Astrocyte (in vitro differentiated cells and primary cell): ENCODE measurements around the gene RAB30. TPM values are rescaled to one million over a fixed set of nuclear protein-coding genes. Genes with fewer than 3 reads are reported as not detected.

ENCODE experiments used
- DNase-seq: peaks from one replicate; pipeline ENCODE4 v3.0.0-alpha.2; 2010; ENCODE audit warnings: low read depth
- FAIRE-seq: peaks from 2 replicates; lab custom pipeline; 2011; peaks lifted over from hg19 to GRCh38; lab: Jason Lieb, UNC
- H2AFZ ChIP-seq: 2 replicates; pipeline ENCODE4 v1.6.0; 2012; ENCODE audit warnings: low read depth, low read length, inconsistent platforms
- H3K27ac ChIP-seq: 2 replicates; pipeline ENCODE4 v1.5.1; 2011; ENCODE audit warnings: low read depth, low read length, inconsistent platforms
- H3K27me3 ChIP-seq: 2 replicates; pipeline ENCODE4 v1.6.0; 2011; ENCODE audit warnings: low read length, inconsistent platforms; ENCODE audit not compliant: insufficient read depth
- H3K36me3 ChIP-seq: 2 replicates; pipeline ENCODE4 v1.5.1; 2011; ENCODE audit warnings: low read length, inconsistent platforms; ENCODE audit not compliant: insufficient read depth
- H3K4me1 ChIP-seq: 2 replicates; pipeline ENCODE4 v1.5.1; 2011; ENCODE audit warnings: low read length, inconsistent platforms; ENCODE audit not compliant: insufficient read depth
- H3K4me2 ChIP-seq: 2 replicates; pipeline ENCODE4 v1.6.0; 2012; ENCODE audit warnings: low read length, inconsistent platforms
- H3K4me3 ChIP-seq: 2 replicates; pipeline ENCODE4 v1.5.1; 2011; ENCODE audit warnings: low read depth, mild to moderate bottlenecking, low read length, inconsistent platforms; ENCODE audit not compliant: insufficient read depth
- H3K79me2 ChIP-seq: 2 replicates; pipeline ENCODE4 v1.6.0; 2012; ENCODE audit warnings: mild to moderate bottlenecking, low read length, inconsistent platforms; ENCODE audit not compliant: insufficient read depth
- H3K9ac ChIP-seq: 2 replicates; pipeline ENCODE4 v1.6.0; 2012; ENCODE audit warnings: mild to moderate bottlenecking, low read length, inconsistent platforms
- H3K9me3 ChIP-seq: 2 replicates; pipeline ENCODE4 v1.5.1; 2012; ENCODE audit warnings: low read depth, mild to moderate bottlenecking, low read length, inconsistent platforms; ENCODE audit not compliant: insufficient read depth
- H4K20me1 ChIP-seq: 2 replicates; pipeline ENCODE4 v1.6.0; 2012; ENCODE audit warnings: low read length, inconsistent platforms; ENCODE audit not compliant: insufficient read depth
- H3K27ac Mint-ChIP-seq: one replicate; pipeline ENCODE4 v1.8.0; 2021; ENCODE audit warnings: mild to moderate bottlenecking, mixed read lengths; ENCODE audit not compliant: unreplicated experiment
- H3K27me3 Mint-ChIP-seq: one replicate; pipeline ENCODE4 v1.8.0; 2021; ENCODE audit warnings: low read depth, mixed read lengths; ENCODE audit not compliant: unreplicated experiment
- H3K36me3 Mint-ChIP-seq: one replicate; pipeline ENCODE4 v1.8.0; 2021; ENCODE audit warnings: low read depth, mixed read lengths; ENCODE audit not compliant: unreplicated experiment
- H3K4me1 Mint-ChIP-seq: one replicate; pipeline ENCODE4 v1.8.0; 2021; ENCODE audit warnings: low read depth, mixed read lengths; ENCODE audit not compliant: unreplicated experiment
- H3K4me3 Mint-ChIP-seq: one replicate; pipeline ENCODE4 v1.8.0; 2021; ENCODE audit warnings: mild to moderate bottlenecking, moderate library complexity, mixed read lengths; ENCODE audit not compliant: unreplicated experiment
- H3K9me3 Mint-ChIP-seq: one replicate; pipeline ENCODE4 v1.8.0; 2021; ENCODE audit warnings: mild to moderate bottlenecking, mixed read lengths; ENCODE audit not compliant: unreplicated experiment
- CTCF ChIP-seq: IDR thresholded peaks from 2 replicates; pipeline ENCODE4 v1.5.1; 2011; ENCODE audit warnings: low read depth, mild to moderate bottlenecking, inconsistent platforms, low read length, moderate library complexity; ENCODE audit not compliant: insufficient read depth
- EZH2 ChIP-seq: IDR thresholded peaks from 2 replicates; pipeline ENCODE4 v1.6.1; 2012; ENCODE audit warnings: mild to moderate bottlenecking, low read length, inconsistent platforms; ENCODE audit not compliant: insufficient read depth
- total RNA-seq: library from RNA; stranded (reverse); gene quantifications from 2 replicates; pipeline ENCODE4 v1.2.1, GENCODE V29; 2021

RAB30 gene
- total RNA-seq, 1 donor from 2014 or later: 40.0 TPM

- Histone ChIP-seq H3K27ac (no peak overlapping the region), H3K79me2 (peaks cover 12% of the 10 kb centered on the region), H3K9ac (no peak overlapping the region), H3K9me3 (no peaks in the 10 kb centered on the region), H3K4me2 (no peak overlapping the region), H2AFZ (no peak overlapping the region), H3K36me3 (no peaks in the 10 kb centered on the region), H3K27me3 (no peaks in the 10 kb centered on the region), H4K20me1 (peaks cover 18% of the 10 kb centered on the region), H3K4me3 (no peak overlapping the region), H3K4me1 (peaks cover 20% of the 10 kb centered on the region)
- Mint-ChIP-seq H3K36me3 (no peaks in the 10 kb centered on the region), H3K4me1 (peaks cover 40% of the 10 kb centered on the region), H3K27me3 (no peaks in the 10 kb centered on the region), H3K9me3 (no peaks in the 10 kb centered on the region), H3K27ac (no peak overlapping the region), H3K4me3 (no peak overlapping the region)
- FAIRE-seq (no peak), DNase-seq (no peak)
- TF ChIP-seq CTCF (no peak), EZH2 (no peak)
Observed at GRCh38 chr11:82994604-82995230, 77.0 kb downstream of the RAB30 start.

DNA sequence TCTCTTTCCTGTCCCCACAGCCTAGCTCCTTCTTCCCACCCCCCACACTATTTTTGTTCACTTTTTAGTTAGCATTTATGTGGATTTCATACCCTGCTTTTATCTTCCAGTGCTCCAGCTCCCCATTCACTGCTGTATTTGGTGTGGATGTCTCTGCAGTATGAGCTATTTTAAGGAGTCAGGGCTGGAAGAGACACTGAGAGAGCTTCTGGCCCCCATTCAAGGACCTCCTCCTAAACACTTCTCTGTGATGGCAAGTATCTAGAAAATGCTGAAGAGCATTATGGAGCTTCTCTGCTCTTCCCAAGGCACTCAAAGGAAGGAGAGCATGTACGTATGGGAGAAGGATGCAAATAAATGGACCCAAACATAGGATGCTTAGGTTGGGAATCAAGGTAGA is 79.5 kb downstream of the RAB30 start:
- Histone ChIP-seq H4K20me1 (peaks cover 7% of the 10 kb centered on the region), H3K9me3 (no peaks in the 10 kb centered on the region), H3K79me2 (no peaks in the 10 kb centered on the region), H2AFZ (no peak overlapping the region), H3K4me3 (no peak overlapping the region), H3K9ac (no peak overlapping the region), H3K4me2 (no peak overlapping the region), H3K4me1 (peaks cover 15% of the 10 kb centered on the region), H3K27me3 (no peaks in the 10 kb centered on the region), H3K36me3 (peaks cover 3% of the 10 kb centered on the region), H3K27ac (no peak overlapping the region)
- no peak overlapping the region for H3K4me3 Mint-ChIP-seq
- DNase-seq: no peak
- no peaks in the 10 kb centered on the region for H3K27me3 Mint-ChIP-seq
- H3K4me1 Mint-ChIP-seq: peaks cover 34% of the 10 kb centered on the region
- no peak for FAIRE-seq
- H3K27ac Mint-ChIP-seq: no peak overlapping the region
- TF ChIP-seq EZH2: no peak
- TF ChIP-seq CTCF: no peak
- H3K36me3 Mint-ChIP-seq: no peaks in the 10 kb centered on the region
- H3K9me3 Mint-ChIP-seq: no peaks in the 10 kb centered on the region

GRCh38 chr11:82989628-82990404 is 81.9 kb downstream of the RAB30 start:
- H3K4me3 ChIP-seq: no peak overlapping the region
- Mint-ChIP-seq H3K36me3 (no peaks in the 10 kb centered on the region), H3K27me3 (no peaks in the 10 kb centered on the region), H3K27ac (no peak overlapping the region), H3K9me3 (no peaks in the 10 kb centered on the region), H3K4me3 (no peak overlapping the region), H3K4me1 (peaks cover 19% of the 10 kb centered on the region)
- no peak overlapping the region for H3K27ac ChIP-seq
- H3K27me3 ChIP-seq: no peaks in the 10 kb centered on the region
- TF ChIP-seq CTCF (no peak), EZH2 (no peak)
- H3K9me3 ChIP-seq: no peaks in the 10 kb centered on the region
- H4K20me1 ChIP-seq: peaks cover 3% of the 10 kb centered on the region
- FAIRE-seq (no peak), DNase-seq (no peak)
- peaks cover 4% of the 10 kb centered on the region for H3K4me1 ChIP-seq
- H3K4me2 ChIP-seq: no peak overlapping the region
- peaks cover 5% of the 10 kb centered on the region for H3K36me3 ChIP-seq
- no peak overlapping the region for H3K9ac ChIP-seq
- H3K79me2 ChIP-seq: no peaks in the 10 kb centered on the region
- no peak overlapping the region for H2AFZ ChIP-seq
